PC-9 (cell line): Measurements from ENCODE around the gene FEZF2. TPM values are rescaled to one million over a fixed set of nuclear protein-coding genes. Genes with fewer than 3 reads are reported as not detected.

Experiments
- BruUV-seq: library from RNA; stranded (reverse); fragments of 400-500 nt; replicated peaks from 2 replicates; lab custom pipeline; 2021; lab: Mats Ljungman, UMichigan
- CTCF ChIA-PET: fragments of 300-600 bp; sonication (Branson Sonifier 250); formaldehyde crosslinking; loops from one replicate; lab custom pipeline; 2022; ENCODE audit warnings: antibody characterized with exemption; lab: Charles Lee
- POLR2A ChIA-PET: fragments of 300-600 bp; sonication (Branson Sonifier 250); formaldehyde crosslinking; loops from one replicate; lab custom pipeline; 2022; ENCODE audit warnings: antibody characterized with exemption; ENCODE audit not compliant: unreplicated experiment; lab: Charles Lee
- DNase-seq, 2 experiments: peaks; one replicate each; pipeline versions ENCODE4 v3.0.0 to v3.0.0-alpha.2; 2015 to 2022; ENCODE audit warnings: mixed read lengths in 1 of 2
- H2AFZ ChIP-seq: fragments of 200-600 bp; sonication (generic); 2 replicates; pipeline ENCODE4 v1.8.1; 2017; ENCODE audit warnings: antibody characterized with exemption
- H3F3A ChIP-seq: fragments of 200-600 bp; sonication (generic); 2 replicates; pipeline ENCODE4 v1.8.1; 2017; ENCODE audit warnings: antibody characterized with exemption, mild to moderate bottlenecking, low read depth; ENCODE audit not compliant: insufficient read depth
- H3K27ac ChIP-seq: fragments of 200-600 bp; sonication (generic); 2 replicates; pipeline ENCODE4 v1.6.1; 2016; ENCODE audit warnings: mixed run types
- H3K27me3 ChIP-seq: fragments of 200-600 bp; sonication (generic); 2 replicates; pipeline ENCODE4 v1.6.1; 2016; ENCODE audit warnings: low read depth, mixed run types; ENCODE audit not compliant: insufficient read depth
- H3K36me3 ChIP-seq: fragments of 200-600 bp; sonication (generic); 2 replicates; pipeline ENCODE4 v1.6.1; 2016; ENCODE audit warnings: low read depth, mixed run types
- H3K4me1 ChIP-seq: fragments of 200-600 bp; sonication (generic); replicated peaks from 2 replicates; pipeline ENCODE4 v1.6.1; 2016; ENCODE audit warnings: mixed run types; ENCODE audit not compliant: insufficient read depth
- H3K4me2 ChIP-seq: fragments of 200-600 bp; sonication (generic); 2 replicates; pipeline ENCODE4 v1.6.1; 2017; ENCODE audit warnings: mixed run types
- H3K4me3 ChIP-seq: fragments of 200-600 bp; sonication (generic); 2 replicates; pipeline ENCODE4 v1.6.1; 2016; ENCODE audit warnings: mixed run types
- H3K79me2 ChIP-seq: fragments of 200-600 bp; sonication (generic); 2 replicates; pipeline ENCODE4 v1.6.1; 2017; ENCODE audit warnings: low read depth, mixed run types
- H3K9me2 ChIP-seq: fragments of 200-600 bp; sonication (generic); 2 replicates; pipeline ENCODE4 v1.8.1; 2017; ENCODE audit warnings: mild to moderate bottlenecking; ENCODE audit not compliant: insufficient read depth
- H3K9me3 ChIP-seq: fragments of 200-600 bp; sonication (generic); 2 replicates; pipeline ENCODE4 v1.8.1; 2016; ENCODE audit warnings: low read depth; ENCODE audit not compliant: insufficient read depth
- H4K20me1 ChIP-seq: fragments of 200-600 bp; sonication (generic); 2 replicates; pipeline ENCODE4 v1.8.1; 2017; ENCODE audit not compliant: insufficient read depth
- CTCF ChIP-seq: fragments of 200-600 bp; sonication (generic); conservative IDR thresholded peaks from 2 replicates; pipeline ENCODE4 v1.6.1; 2017; ENCODE audit warnings: mixed run types, antibody characterized with exemption, mild to moderate bottlenecking, moderate library complexity
- EZH2 ChIP-seq: fragments of 200-600 bp; sonication (generic); IDR thresholded peaks from 2 replicates; pipeline ENCODE4 v1.8.0; 2017; ENCODE audit warnings: antibody characterized with exemption, low read depth
- intact Hi-C: fragments of 100-400 bp; cut with micrococcal nuclease; formaldehyde crosslinking; loops from one replicate; pipeline ENCODE4 v1.10.0; 2022; ENCODE audit not compliant: unreplicated experiment
- total RNA-seq: library from RNA; stranded (reverse); gene quantifications from 2 replicates; pipeline ENCODE4 v1.2.3, GENCODE V29; 2021

Gene FEZF2
- total RNA-seq, 1 experiment from 2014 or later = not detected

- Histone ChIP-seq H3K9me3 (no peaks in the 10 kb centered on the region), H4K20me1 (no peaks in the 10 kb centered on the region), H3K79me2 (no peaks in the 10 kb centered on the region), H2AFZ (no peak overlapping the region), H3F3A (no peaks in the 10 kb centered on the region), H3K27me3 (peaks cover 19% of the 10 kb centered on the region), H3K36me3 (no peaks in the 10 kb centered on the region), H3K4me2 (no peak overlapping the region), H3K4me3 (no peak overlapping the region), H3K9me2 (no peaks in the 10 kb centered on the region), H3K4me1 (no peaks in the 10 kb centered on the region), H3K27ac (no peak overlapping the region)
- ChIA-PET POLR2A (no interaction called here), CTCF (no interaction called here)
- TF ChIP-seq CTCF (no peak), EZH2 (no peak)
- DNase-seq = no peak
- no TSS peak for BruUV-seq
- intact Hi-C loops = no loop called here
Observed at GRCh38 chr3:62361824-62362223, 11.5 kb downstream of the FEZF2 start.

- TF ChIP-seq EZH2 = no peak
- TF ChIP-seq CTCF = no peak
- Histone ChIP-seq H3K27ac (no peak overlapping the region), H3K79me2 (no peaks in the 10 kb centered on the region), H3K9me3 (no peaks in the 10 kb centered on the region), H3K4me1 (no peaks in the 10 kb centered on the region), H3K4me3 (no peak overlapping the region), H2AFZ (no peak overlapping the region), H3F3A (no peaks in the 10 kb centered on the region), H3K36me3 (no peaks in the 10 kb centered on the region), H3K4me2 (no peak overlapping the region), H4K20me1 (no peaks in the 10 kb centered on the region), H3K9me2 (no peaks in the 10 kb centered on the region), H3K27me3 (peaks cover 19% of the 10 kb centered on the region)
- no TSS peak for BruUV-seq
- CTCF ChIA-PET = no interaction called here
- intact Hi-C loops = no loop called here
- no peak for DNase-seq
- POLR2A ChIA-PET = no interaction called here
Observed at GRCh38 chr3:62361261-62361660, 12.1 kb downstream of the FEZF2 start.

GRCh38 chr3:62359531-62359930, 13.8 kb downstream of the FEZF2 start:
- TF ChIP-seq CTCF = no peak
- TF ChIP-seq EZH2 = no peak
- DNase-seq = no peak
- Histone ChIP-seq H2AFZ (no peak overlapping the region), H3K27me3 (peaks cover 22% of the 10 kb centered on the region), H3K79me2 (no peaks in the 10 kb centered on the region), H3K27ac (no peak overlapping the region), H3F3A (no peaks in the 10 kb centered on the region), H4K20me1 (no peaks in the 10 kb centered on the region), H3K36me3 (no peaks in the 10 kb centered on the region), H3K4me1 (no peaks in the 10 kb centered on the region), H3K9me2 (no peaks in the 10 kb centered on the region), H3K4me3 (no peak overlapping the region), H3K4me2 (no peak overlapping the region), H3K9me3 (no peaks in the 10 kb centered on the region)
- intact Hi-C loops = no loop called here
- no TSS peak for BruUV-seq
- ChIA-PET CTCF (no interaction called here), POLR2A (no interaction called here)
